Activated naive CD8-positive, alpha-beta T cell treated with anti-CD3 and anti-CD28 coated beads, Interleukin-2, amount 50 U/mL, for 24 hours (primary cell): Measurements from ENCODE around the gene ABITRAM.
"Not testable (repeated sequence)": the region's sequence is repeated elsewhere in the genome, so short reads cannot be mapped to it uniquely, and the experiment has no call there.

Source experiments
- ATAC-seq: fragments of 150-1000 bp; cut with Tn5 transposase; one replicate; pipeline ENCODE4 v1.10.0; 2021
- DNase-seq: peaks from one replicate; pipeline ENCODE4 v3.0.0; 2021
- H3K27ac Mint-ChIP-seq: one replicate; pipeline ENCODE4 v1.8.0; 2021; ENCODE audit warnings: mild to moderate bottlenecking, mixed read lengths
- H3K27me3 Mint-ChIP-seq: one replicate; pipeline ENCODE4 v1.8.0; 2021; ENCODE audit warnings: mixed read lengths
- H3K36me3 Mint-ChIP-seq: one replicate; pipeline ENCODE4 v1.8.0; 2021; ENCODE audit warnings: low read depth, mixed read lengths
- H3K4me1 Mint-ChIP-seq: one replicate; pipeline ENCODE4 v1.8.0; 2021; ENCODE audit warnings: mixed read lengths
- H3K4me3 Mint-ChIP-seq: one replicate; pipeline ENCODE4 v1.8.0; 2021; ENCODE audit warnings: mild to moderate bottlenecking, moderate library complexity, mixed read lengths
- H3K9me3 Mint-ChIP-seq: one replicate; pipeline ENCODE4 v1.8.0; 2021; ENCODE audit warnings: mixed read lengths

ABITRAM gene

DNA sequence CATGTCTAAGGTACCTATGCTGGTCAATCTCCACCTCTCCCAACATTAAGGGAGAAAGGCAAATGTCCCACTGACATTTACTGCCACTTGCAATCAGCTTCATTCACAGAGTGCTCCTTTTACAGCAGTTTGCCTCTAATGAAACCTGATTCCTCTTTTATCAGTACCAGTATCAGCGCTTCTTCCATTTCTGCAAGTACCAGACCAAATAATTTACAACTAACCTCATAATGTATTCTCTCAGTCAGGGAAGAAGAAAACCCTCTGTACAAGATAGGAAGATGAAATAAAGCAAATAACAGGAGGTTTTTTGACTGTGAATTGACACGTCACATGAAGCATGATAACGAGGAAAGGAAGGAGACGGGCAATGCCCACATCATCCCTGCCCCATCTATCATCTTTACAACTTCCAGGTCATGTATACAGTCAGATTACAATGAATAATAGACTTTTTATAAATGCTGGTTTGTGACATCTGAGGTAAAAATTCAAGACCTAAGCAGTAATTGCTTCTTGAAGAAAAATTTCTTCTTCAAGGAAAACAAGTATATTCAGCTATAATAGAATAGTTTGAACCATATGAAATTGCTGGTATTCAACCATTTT, 21.9 kb downstream of the ABITRAM start:
- no peak overlapping the region for H3K27ac Mint-ChIP-seq
- ATAC-seq: no peak
- H3K4me3 Mint-ChIP-seq: no peak overlapping the region
- H3K36me3 Mint-ChIP-seq: peaks cover 2% of the 10 kb centered on the region
- H3K9me3 Mint-ChIP-seq: no peaks in the 10 kb centered on the region
- H3K27me3 Mint-ChIP-seq: no peaks in the 10 kb centered on the region
- DNase-seq: no peak
- no peaks in the 10 kb centered on the region for H3K4me1 Mint-ChIP-seq

DNA sequence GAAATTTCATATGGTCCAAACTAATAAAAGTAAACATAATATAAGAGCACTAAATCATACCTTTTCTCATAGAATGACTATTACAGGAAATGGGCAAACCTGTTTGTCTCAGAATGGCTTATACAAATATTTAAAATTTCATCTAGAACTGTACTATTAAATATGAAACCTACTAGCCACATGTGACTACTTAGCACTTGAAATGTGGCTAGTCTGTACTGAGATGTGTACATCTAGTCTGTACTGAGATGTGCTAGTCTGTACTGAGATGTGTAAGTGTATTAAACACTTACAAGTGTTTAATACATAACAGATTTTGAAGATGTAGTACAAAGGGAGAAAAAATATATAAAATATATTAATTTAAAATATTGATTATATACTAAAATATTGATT, 22.4 kb downstream of the ABITRAM start:
- no peak overlapping the region for H3K4me3 Mint-ChIP-seq

DNA sequence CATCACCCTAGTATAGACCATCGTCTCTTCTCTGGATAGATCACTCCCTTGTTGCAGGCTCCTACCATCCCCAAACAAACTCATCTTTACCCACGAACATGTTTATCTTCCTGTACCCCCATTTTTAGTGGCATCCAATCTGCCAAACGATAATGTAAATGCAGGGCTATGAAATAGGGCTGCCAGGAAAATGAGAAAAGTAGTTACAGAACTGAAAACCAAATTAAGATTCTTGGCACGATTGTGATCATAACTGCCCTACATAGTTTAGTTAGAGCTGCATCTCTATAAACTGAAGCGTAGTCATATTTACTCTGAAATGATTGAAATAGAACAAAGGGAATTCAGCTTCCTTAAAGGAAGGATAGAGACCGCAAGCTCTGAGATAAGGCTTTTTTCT, 26.1 kb downstream of the ABITRAM start:
- Mint-ChIP-seq H3K4me1 (no peaks in the 10 kb centered on the region), H3K9me3 (no peaks in the 10 kb centered on the region), H3K4me3 (no peak overlapping the region), H3K36me3 (peaks cover 5% of the 10 kb centered on the region), H3K27me3 (no peaks in the 10 kb centered on the region), H3K27ac (no peak overlapping the region)
- DNase-seq: no peak
- no peak for ATAC-seq

More for the DNA sequence above, 22.4 kb downstream of the ABITRAM start:
- Mint-ChIP-seq H3K9me3 (no peaks in the 10 kb centered on the region), H3K4me1 (no peaks in the 10 kb centered on the region), H3K27ac (no peak overlapping the region), H3K27me3 (no peaks in the 10 kb centered on the region), H3K36me3 (peaks cover 2% of the 10 kb centered on the region)
- DNase-seq (no peak), ATAC-seq (no peak)

DNA sequence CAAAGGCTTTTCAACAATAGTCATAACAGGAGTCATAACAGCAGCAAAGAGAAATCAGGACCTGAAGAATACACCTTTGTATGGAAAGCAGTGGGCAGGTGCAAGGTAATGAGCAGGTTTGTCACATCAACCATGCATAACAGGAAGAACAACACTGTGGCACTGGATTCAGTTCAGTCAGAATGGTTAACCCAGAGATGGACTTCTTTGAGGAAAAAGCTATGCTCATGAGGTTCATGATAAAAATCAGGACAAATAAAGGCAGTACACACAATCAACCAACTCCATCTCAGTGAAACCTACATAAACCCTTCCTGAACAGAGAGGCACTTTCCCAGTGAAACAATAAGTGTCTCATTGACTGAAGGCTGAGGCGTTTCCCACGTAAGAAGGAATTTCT, 27.0 kb downstream of the ABITRAM start:
- ATAC-seq (no peak), DNase-seq (no peak)
- H3K36me3 Mint-ChIP-seq: peaks cover 5% of the 10 kb centered on the region
- H3K27ac Mint-ChIP-seq: no peak overlapping the region
- H3K4me3 Mint-ChIP-seq: no peak overlapping the region
- H3K9me3 Mint-ChIP-seq: no peaks in the 10 kb centered on the region
- no peaks in the 10 kb centered on the region for H3K27me3 Mint-ChIP-seq
- no peaks in the 10 kb centered on the region for H3K4me1 Mint-ChIP-seq

DNA sequence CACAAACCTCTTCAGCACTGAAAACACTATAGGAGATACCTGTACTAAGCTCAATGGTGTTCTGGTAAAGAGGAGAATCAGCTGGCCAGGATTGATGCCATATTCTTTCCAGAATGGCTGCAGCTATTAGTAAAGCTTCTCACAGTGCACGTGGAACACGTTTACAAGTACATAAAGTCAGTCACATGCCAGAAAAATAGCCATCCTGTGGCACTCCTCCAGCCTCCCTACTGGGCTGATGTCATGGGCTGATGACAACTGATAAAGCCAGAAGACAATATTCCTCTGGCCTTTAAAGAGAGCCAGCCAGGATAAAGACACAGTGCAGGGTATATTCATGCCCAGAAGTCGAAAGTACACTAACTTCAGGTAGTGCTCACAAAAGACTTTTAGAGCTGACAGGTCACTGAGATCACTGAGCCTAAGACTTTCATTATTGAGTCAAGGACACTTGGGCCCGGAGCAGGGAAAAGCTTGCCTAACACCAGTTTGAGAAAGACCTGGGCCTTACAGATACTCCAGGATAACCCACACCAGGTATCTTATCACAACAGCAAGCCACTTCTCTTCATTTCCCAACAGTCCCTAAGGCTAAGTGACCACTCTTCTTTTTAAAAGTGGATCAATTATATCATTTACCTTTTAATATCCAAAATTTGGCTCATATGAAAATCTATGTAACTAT, 29.4 kb downstream of the ABITRAM start:
- no peak for ATAC-seq
- no peak overlapping the region for H3K4me3 Mint-ChIP-seq

DNA sequence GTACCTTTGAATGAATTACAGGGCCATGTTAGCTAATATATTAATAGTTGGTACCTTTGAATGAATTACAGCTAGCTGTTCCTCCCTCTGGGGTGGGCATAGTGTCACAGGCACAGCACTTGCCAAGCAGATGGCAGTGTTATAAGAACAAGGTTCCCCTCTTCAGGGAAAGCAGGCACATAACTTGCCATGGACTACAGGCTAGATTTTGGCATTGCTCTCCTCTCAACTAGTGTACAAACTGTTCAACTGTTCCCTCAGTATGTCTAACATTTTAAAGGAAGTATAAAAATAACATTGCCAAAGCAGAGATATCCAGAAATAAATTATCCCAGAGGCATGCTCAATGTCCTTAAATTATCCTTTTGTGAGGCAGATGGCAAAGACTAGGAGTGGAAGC, 33.7 kb downstream of the ABITRAM start:
- Mint-ChIP-seq H3K27me3 (no peaks in the 10 kb centered on the region), H3K9me3 (peaks cover 5% of the 10 kb centered on the region), H3K4me1 (no peaks in the 10 kb centered on the region), H3K36me3 (peaks cover 18% of the 10 kb centered on the region), H3K27ac (no peak overlapping the region), H3K4me3 (no peak overlapping the region)
- DNase-seq (no peak), ATAC-seq (no peak)

More for the DNA sequence above, 29.4 kb downstream of the ABITRAM start:
- Mint-ChIP-seq H3K36me3 (peaks cover 3% of the 10 kb centered on the region), H3K27ac (no peak overlapping the region), H3K27me3 (no peaks in the 10 kb centered on the region), H3K4me1 (no peaks in the 10 kb centered on the region), H3K9me3 (no peaks in the 10 kb centered on the region)
- no peak for DNase-seq

DNA sequence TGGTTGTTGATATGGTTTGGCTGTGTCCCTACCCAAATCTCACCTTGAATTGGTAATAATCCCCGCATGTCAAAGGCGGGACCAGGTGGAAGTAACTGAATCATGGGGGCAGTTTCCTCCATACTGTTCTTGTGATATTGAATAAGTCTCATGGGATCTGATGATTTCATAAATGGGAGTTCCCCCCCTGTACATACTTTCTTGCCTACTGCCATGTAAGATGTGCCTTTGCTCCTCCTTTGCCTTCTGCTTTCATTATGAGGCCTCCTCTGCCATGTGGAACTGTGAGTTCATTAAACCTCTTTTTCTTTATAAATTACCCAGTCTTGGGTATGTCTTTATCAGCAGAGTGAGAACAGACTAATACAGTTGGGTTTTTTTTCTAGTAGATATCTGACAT, 37.2 kb downstream of the ABITRAM start:
- not testable (repeated sequence) for H3K27ac Mint-ChIP-seq, ATAC-seq, DNase-seq, H3K27me3 Mint-ChIP-seq, H3K4me1 Mint-ChIP-seq, H3K9me3 Mint-ChIP-seq, H3K4me3 Mint-ChIP-seq
- peaks cover 14% of the 10 kb centered on the region for H3K36me3 Mint-ChIP-seq

DNA sequence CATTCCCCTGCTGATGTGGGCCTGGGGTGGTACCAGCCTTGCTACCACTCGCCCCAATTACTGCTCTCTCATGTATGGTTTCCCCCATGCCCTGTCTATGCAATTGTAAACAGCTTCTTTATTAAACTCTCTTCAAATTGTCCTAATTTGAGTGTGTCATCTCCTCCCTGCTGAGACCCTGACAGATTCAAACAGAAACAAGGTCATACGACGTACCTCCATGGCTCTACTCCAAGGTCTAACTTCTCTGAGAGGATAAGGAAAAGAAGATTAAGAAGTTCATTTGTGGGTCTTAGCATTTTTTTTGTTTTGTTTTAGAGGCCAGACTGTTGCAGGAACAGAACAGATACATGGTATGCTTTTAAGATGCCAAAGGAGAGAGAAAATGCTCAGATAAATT, 38.0 kb downstream of the ABITRAM start:
- H3K4me1 Mint-ChIP-seq: no peaks in the 10 kb centered on the region
- DNase-seq (no peak), ATAC-seq (no peak)
- no peaks in the 10 kb centered on the region for H3K27me3 Mint-ChIP-seq
- H3K27ac Mint-ChIP-seq: no peak overlapping the region
- peaks cover 14% of the 10 kb centered on the region for H3K36me3 Mint-ChIP-seq
- peaks cover 5% of the 10 kb centered on the region for H3K9me3 Mint-ChIP-seq
- H3K4me3 Mint-ChIP-seq: no peak overlapping the region

DNA sequence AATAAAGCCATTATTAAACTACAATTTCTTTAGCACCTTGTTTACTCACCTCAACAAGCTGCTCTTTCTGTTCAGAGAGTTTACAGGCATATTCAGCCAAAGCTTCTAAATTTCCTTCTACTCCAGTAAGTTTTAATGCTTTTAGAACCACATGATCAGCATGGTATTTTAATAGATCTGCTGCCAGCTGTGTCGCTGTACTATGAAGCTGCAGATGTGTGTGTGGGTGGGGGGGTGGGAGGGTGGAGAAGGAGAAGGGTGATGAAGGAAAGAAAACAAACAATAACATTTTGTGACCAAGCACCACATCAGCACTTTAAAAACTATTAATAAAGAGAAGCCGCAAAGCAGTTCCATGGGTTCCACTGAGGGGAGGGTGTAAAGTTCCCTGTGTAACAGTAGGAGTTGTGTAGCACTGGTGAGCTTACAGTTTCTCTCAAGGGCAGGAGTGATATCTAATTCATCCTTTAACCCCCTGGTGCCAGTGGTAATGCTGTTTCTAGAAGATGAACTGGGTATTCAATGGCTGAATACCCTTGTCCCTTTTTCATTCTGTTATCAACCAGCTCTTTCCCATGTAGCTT, 38.5 kb downstream of the ABITRAM start:
- no peak overlapping the region for H3K27ac Mint-ChIP-seq
- DNase-seq: no peak
- H3K4me1 Mint-ChIP-seq: no peaks in the 10 kb centered on the region
- H3K9me3 Mint-ChIP-seq: peaks cover 5% of the 10 kb centered on the region
- H3K4me3 Mint-ChIP-seq: no peak overlapping the region
- ATAC-seq: no peak
- no peaks in the 10 kb centered on the region for H3K27me3 Mint-ChIP-seq
- H3K36me3 Mint-ChIP-seq: peaks cover 14% of the 10 kb centered on the region

DNA sequence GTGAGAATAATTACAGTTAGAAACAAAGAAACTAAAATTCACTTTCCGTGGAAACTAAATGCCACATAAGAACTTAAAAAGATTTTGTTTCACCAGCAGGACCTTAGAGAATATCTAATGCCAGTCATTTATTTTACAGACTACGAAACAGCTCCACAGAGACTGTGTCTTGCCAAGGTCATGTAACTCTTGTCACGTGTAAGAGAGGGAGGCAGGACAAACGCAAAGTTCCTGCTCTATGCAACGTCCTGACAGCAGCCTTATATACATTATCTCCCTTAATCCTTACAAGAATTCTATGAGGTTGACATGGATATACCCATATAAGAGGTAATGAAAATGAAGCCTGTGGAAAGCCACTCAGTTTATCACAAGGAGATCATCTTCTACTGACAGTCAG, 39.7 kb downstream of the ABITRAM start:
- Mint-ChIP-seq H3K27ac (no peak overlapping the region), H3K36me3 (peaks cover 17% of the 10 kb centered on the region), H3K4me3 (no peak overlapping the region), H3K4me1 (no peaks in the 10 kb centered on the region), H3K27me3 (no peaks in the 10 kb centered on the region), H3K9me3 (peaks cover 5% of the 10 kb centered on the region)
- no peak for ATAC-seq
- DNase-seq: no peak

DNA sequence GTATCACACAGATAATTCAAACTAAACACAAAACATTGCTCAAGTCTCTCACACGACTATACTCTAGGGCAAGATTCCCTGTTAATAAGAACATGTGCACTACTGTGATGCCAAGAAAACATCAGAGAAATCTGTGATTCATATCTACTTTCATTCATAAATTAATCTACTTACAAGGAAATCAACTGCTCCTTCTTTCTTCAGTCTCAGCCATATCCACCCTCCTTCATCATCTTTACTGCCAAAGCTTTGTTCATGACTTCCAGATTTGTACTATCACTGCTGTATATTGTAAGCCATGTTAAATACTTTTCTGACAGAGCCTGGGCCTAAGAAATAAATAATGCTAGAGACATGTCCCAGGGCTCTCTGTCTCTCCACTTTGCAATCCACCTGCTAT, 44.0 kb downstream of the ABITRAM start:
- DNase-seq (no peak), ATAC-seq (no peak)
- no peak overlapping the region for H3K27ac Mint-ChIP-seq
- no peaks in the 10 kb centered on the region for H3K9me3 Mint-ChIP-seq
- H3K4me1 Mint-ChIP-seq: no peaks in the 10 kb centered on the region
- H3K4me3 Mint-ChIP-seq: no peak overlapping the region
- no peaks in the 10 kb centered on the region for H3K27me3 Mint-ChIP-seq
- peaks cover 4% of the 10 kb centered on the region for H3K36me3 Mint-ChIP-seq

DNA sequence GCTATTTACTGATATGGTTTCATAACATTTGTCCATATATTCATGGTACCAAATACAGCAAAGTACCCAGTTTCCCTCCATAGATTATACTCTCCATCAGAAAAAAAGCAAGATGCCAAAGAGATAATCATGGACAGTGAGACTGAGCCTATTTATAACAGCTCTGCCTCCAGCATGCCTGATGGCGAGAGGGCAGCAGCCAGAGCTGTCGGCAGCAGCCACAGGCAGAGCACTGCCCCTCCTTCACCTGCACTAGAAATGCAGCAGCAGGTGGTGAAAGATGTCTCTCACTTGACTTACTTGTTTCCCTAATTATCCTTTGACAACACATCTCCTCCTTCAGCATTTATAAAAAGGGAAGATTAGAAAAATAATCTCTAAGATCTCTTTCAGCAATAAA, 46.7 kb downstream of the ABITRAM start:
- Mint-ChIP-seq H3K4me1 (no peaks in the 10 kb centered on the region), H3K36me3 (peaks cover 4% of the 10 kb centered on the region), H3K27ac (no peak overlapping the region), H3K9me3 (no peaks in the 10 kb centered on the region), H3K27me3 (no peaks in the 10 kb centered on the region), H3K4me3 (no peak overlapping the region)
- DNase-seq (no peak), ATAC-seq (no peak)

DNA sequence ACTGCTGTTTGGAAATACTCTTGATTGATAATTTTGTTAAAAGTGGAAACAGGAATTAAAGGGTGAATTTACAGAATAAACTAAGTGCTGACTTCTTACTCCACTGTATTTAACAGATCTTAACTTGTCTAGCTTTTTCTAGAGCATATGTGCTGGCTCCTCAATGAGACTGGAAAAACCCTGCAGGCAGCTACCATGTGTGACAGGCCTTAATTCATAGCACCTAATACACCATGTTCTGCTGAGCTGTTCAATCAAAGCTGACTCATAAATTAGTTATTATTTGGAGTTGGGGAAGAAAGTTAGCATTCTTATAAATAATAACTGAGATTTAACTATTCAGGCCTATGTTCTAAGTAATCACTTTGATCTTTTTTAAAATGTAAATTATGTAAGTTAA, 49.7 kb downstream of the ABITRAM start:
- no peak for ATAC-seq
- peaks cover 5% of the 10 kb centered on the region for H3K36me3 Mint-ChIP-seq

More for the DNA sequence above, 49.7 kb downstream of the ABITRAM start:
- no peak overlapping the region for H3K4me3 Mint-ChIP-seq
- H3K9me3 Mint-ChIP-seq: no peaks in the 10 kb centered on the region
- no peaks in the 10 kb centered on the region for H3K4me1 Mint-ChIP-seq
- DNase-seq: no peak
- no peak overlapping the region for H3K27ac Mint-ChIP-seq
- no peaks in the 10 kb centered on the region for H3K27me3 Mint-ChIP-seq
